Lower leg skin (tissue), 3 donors: ENCODE results near the gene SWI5.

Experiments used
- POLR2A ChIP-seq, 2 donors: fragments of 450-650 bp; IDR thresholded peaks; one replicate each; pipeline ENCODE4 v1.6.1; 2016 to 2017; ENCODE audit warnings: antibody characterized with exemption in 2 of 2, mild to moderate bottlenecking in 1 of 2, moderate library complexity in 1 of 2
- TF ChIP-seq, protein P1 (sequence below), 3 donors: fragments of 450-650 bp; IDR thresholded peaks; one replicate each; pipeline ENCODE4 v1.5.1; 2016; ENCODE audit warnings: antibody characterized with exemption in 3 of 3, mild to moderate bottlenecking in 3 of 3, moderate library complexity in 2 of 3

DNA sequence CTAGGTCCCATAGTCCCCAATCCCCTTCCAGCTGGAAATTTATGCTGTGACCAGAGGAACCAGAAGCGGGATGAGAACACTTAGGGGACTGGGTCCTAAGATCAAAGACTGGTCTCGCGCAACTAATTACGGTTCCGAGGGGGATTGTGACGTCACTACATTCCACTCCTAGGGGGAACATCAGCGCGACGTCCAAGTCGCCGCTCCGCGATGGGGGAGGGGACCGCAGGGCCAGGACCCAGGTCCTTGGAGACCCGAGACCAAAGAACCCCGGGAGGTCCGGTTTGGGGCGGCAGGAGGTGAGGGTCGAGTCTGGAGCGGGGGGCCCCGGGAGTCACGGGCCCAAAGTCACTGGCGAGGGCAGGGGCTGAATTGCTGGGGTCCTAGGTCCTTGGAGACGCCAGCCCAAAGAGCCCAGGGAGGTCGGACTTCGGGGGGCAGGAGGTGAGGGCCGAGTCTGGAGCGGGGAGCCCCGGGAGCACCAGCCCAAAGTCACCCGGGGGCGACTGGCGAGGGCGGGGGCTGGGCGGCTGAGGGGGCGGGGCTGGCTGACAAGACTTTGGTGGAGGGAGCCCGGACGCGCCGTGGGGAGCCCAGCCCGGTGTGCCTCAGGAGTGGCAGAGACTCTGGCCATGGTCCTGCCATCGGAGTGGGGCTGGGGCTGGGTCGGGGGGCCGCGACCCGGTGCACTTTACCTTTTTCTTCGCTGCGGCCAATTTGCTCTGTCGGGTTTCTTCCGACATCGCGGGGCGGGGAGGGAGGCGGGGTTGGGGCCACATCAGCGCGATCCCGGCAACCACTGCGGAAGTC, 673 bp upstream of the SWI5 start, which contains the start of gene GOLGA2:
- TF ChIP-seq, protein P1, sequence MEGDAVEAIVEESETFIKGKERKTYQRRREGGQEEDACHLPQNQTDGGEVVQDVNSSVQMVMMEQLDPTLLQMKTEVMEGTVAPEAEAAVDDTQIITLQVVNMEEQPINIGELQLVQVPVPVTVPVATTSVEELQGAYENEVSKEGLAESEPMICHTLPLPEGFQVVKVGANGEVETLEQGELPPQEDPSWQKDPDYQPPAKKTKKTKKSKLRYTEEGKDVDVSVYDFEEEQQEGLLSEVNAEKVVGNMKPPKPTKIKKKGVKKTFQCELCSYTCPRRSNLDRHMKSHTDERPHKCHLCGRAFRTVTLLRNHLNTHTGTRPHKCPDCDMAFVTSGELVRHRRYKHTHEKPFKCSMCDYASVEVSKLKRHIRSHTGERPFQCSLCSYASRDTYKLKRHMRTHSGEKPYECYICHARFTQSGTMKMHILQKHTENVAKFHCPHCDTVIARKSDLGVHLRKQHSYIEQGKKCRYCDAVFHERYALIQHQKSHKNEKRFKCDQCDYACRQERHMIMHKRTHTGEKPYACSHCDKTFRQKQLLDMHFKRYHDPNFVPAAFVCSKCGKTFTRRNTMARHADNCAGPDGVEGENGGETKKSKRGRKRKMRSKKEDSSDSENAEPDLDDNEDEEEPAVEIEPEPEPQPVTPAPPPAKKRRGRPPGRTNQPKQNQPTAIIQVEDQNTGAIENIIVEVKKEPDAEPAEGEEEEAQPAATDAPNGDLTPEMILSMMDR (IDR thresholded peaks at IDR 0.05) = no peak
- no peak for TF ChIP-seq POLR2A (IDR thresholded peaks at IDR 0.05)
